Muscle layer of colon (tissue), 2 donors: ENCODE results near the gene NPPB.

Experiments used
- H3K27ac ChIP-seq: one replicate; pipeline ENCODE4 v1.7.0; 2013; ENCODE audit warnings: low read depth, mild to moderate bottlenecking, low read length, moderate library complexity
- H3K27me3 ChIP-seq, 2 donors: one replicate each; pipeline ENCODE4 v1.7.0; 2013; ENCODE audit warnings: low read length in 2 of 2, mild to moderate bottlenecking in 2 of 2; ENCODE audit not compliant: insufficient read depth in 2 of 2, control insufficient read depth in 1 of 2
- H3K36me3 ChIP-seq: one replicate; pipeline ENCODE4 v1.7.0; 2013; ENCODE audit warnings: mild to moderate bottlenecking, low read length; ENCODE audit not compliant: insufficient read depth
- H3K4me1 ChIP-seq: one replicate; pipeline ENCODE4 v1.7.0; 2013; ENCODE audit warnings: mild to moderate bottlenecking, low read length; ENCODE audit not compliant: insufficient read depth
- H3K4me3 ChIP-seq, 2 donors: one replicate each; pipeline ENCODE4 v1.7.0; 2013; ENCODE audit warnings: low read length in 2 of 2, low read depth in 1 of 2, mild to moderate bottlenecking in 1 of 2, moderate library complexity in 1 of 2
- H3K9ac ChIP-seq: one replicate; pipeline ENCODE4 v1.7.0; 2013; ENCODE audit warnings: low read length
- H3K9me3 ChIP-seq: one replicate; pipeline ENCODE4 v1.7.0; 2013; ENCODE audit warnings: mild to moderate bottlenecking, low read length
- donor health status: abdominal sarcoma.
- donor health status: Adenocarcinoma of cecum.

The NPPB gene

GRCh38 chr1:11893907-11894251 lies 35.1 kb upstream of the NPPB start:
- peaks cover 0 to 27% of the 10 kb centered on the region in 2 donors for H3K27me3 ChIP-seq
- no peaks in the 10 kb centered on the region for H3K36me3 ChIP-seq
- H3K9ac ChIP-seq, result no peak overlapping the region
- no peak overlapping the region for H3K27ac ChIP-seq
- no peak overlapping the region for H3K4me3 ChIP-seq
- no peaks in the 10 kb centered on the region for H3K9me3 ChIP-seq
- H3K4me1 ChIP-seq, result no peaks in the 10 kb centered on the region

- Histone ChIP-seq H3K4me3 (no peak overlapping the region), H3K27me3 (peaks cover 0 to 15% of the 10 kb centered on the region in 2 donors), H3K9ac (no peak overlapping the region), H3K27ac (no peak overlapping the region), H3K4me1 (no peaks in the 10 kb centered on the region), H3K9me3 (no peaks in the 10 kb centered on the region), H3K36me3 (no peaks in the 10 kb centered on the region)
Observed at GRCh38 chr1:11891433-11892186, 32.9 kb upstream of the NPPB start.

GRCh38 chr1:11888877-11889208 lies 30.1 kb upstream of the NPPB start:
- peaks cover 0 to 5% of the 10 kb centered on the region in 2 donors for H3K27me3 ChIP-seq
- no peaks in the 10 kb centered on the region for H3K36me3 ChIP-seq
- no peak overlapping the region for H3K27ac ChIP-seq
- no peaks in the 10 kb centered on the region for H3K9me3 ChIP-seq
- H3K9ac ChIP-seq, result no peak overlapping the region
- H3K4me3 ChIP-seq, result no peak overlapping the region
- H3K4me1 ChIP-seq, result no peaks in the 10 kb centered on the region

GRCh38 chr1:11888206-11888876 lies 29.6 kb upstream of the NPPB start:
- Histone ChIP-seq H3K27me3 (peaks cover 0 to 5% of the 10 kb centered on the region in 2 donors), H3K9ac (no peak overlapping the region), H3K4me1 (no peaks in the 10 kb centered on the region), H3K9me3 (no peaks in the 10 kb centered on the region), H3K4me3 (no peak overlapping the region), H3K27ac (no peak overlapping the region), H3K36me3 (no peaks in the 10 kb centered on the region)

- H3K27ac ChIP-seq, result no peak overlapping the region
- H3K4me3 ChIP-seq, result no peak overlapping the region
- H3K36me3 ChIP-seq, result no peaks in the 10 kb centered on the region
- H3K9ac ChIP-seq, result no peak overlapping the region
- H3K27me3 ChIP-seq, result peaks cover 0 to 5% of the 10 kb centered on the region in 2 donors
- no peaks in the 10 kb centered on the region for H3K9me3 ChIP-seq
- no peaks in the 10 kb centered on the region for H3K4me1 ChIP-seq
Observed at GRCh38 chr1:11887666-11888007, 28.9 kb upstream of the NPPB start.

GRCh38 chr1:11886986-11887665 lies 28.4 kb upstream of the NPPB start:
- Histone ChIP-seq H3K36me3 (no peaks in the 10 kb centered on the region), H3K4me3 (no peak overlapping the region), H3K9me3 (no peaks in the 10 kb centered on the region), H3K4me1 (no peaks in the 10 kb centered on the region), H3K9ac (no peak overlapping the region), H3K27ac (no peak overlapping the region), H3K27me3 (peaks cover 0 to 5% of the 10 kb centered on the region in 2 donors)

- H3K36me3 ChIP-seq, result no peaks in the 10 kb centered on the region
- no peaks in the 10 kb centered on the region for H3K4me1 ChIP-seq
- no peak overlapping the region for H3K4me3 ChIP-seq
- H3K27ac ChIP-seq, result no peak overlapping the region
- no peak overlapping the region for H3K9ac ChIP-seq
- no peaks in the 10 kb centered on the region for H3K27me3 ChIP-seq
- H3K9me3 ChIP-seq, result no peaks in the 10 kb centered on the region
Observed at GRCh38 chr1:11885916-11886315, 27.2 kb upstream of the NPPB start.

- Histone ChIP-seq H3K9me3 (no peaks in the 10 kb centered on the region), H3K36me3 (no peaks in the 10 kb centered on the region), H3K27me3 (peaks cover 0 to 5% of the 10 kb centered on the region in 2 donors), H3K9ac (no peak overlapping the region), H3K4me1 (no peaks in the 10 kb centered on the region), H3K4me3 (no peak overlapping the region), H3K27ac (no peak overlapping the region)
Observed at GRCh38 chr1:11882814-11883538, 24.2 kb upstream of the NPPB start.

- H3K27me3 ChIP-seq, result peaks cover 0 to 5% of the 10 kb centered on the region in 2 donors
- no peak overlapping the region for H3K27ac ChIP-seq
- H3K36me3 ChIP-seq, result no peaks in the 10 kb centered on the region
- H3K9me3 ChIP-seq, result no peaks in the 10 kb centered on the region
- no peak overlapping the region for H3K4me3 ChIP-seq
- no peaks in the 10 kb centered on the region for H3K4me1 ChIP-seq
- H3K9ac ChIP-seq, result no peak overlapping the region
Observed at GRCh38 chr1:11881749-11882441, 23.1 kb upstream of the NPPB start.

- no peaks in the 10 kb centered on the region for H3K36me3 ChIP-seq
- peaks cover 0 to 5% of the 10 kb centered on the region in 2 donors for H3K27me3 ChIP-seq
- H3K9me3 ChIP-seq, result no peaks in the 10 kb centered on the region
- no peak overlapping the region for H3K4me3 ChIP-seq
- no peak overlapping the region for H3K27ac ChIP-seq
- H3K4me1 ChIP-seq, result no peaks in the 10 kb centered on the region
- H3K9ac ChIP-seq, result no peak overlapping the region
Observed at GRCh38 chr1:11880911-11881748, 22.4 kb upstream of the NPPB start.
